ENCODE results near the gene PODN.

- TF ChIP-seq CTCF (IDR thresholded peaks at IDR 0.05): no peak
- TF ChIP-seq TCF7L2 (IDR thresholded peaks at IDR 0.05; ENCODE audit: low read depth, low read length): no peak
- no peak for TF ChIP-seq POLR2AphosphoS5 (IDR thresholded peaks at IDR 0.05; ENCODE audit: low read depth, low read length)
- no peak for TF ChIP-seq REST (IDR thresholded peaks at IDR 0.05; ENCODE audit: insufficient read depth in 1 of 2, low read depth in 2 of 2, low read length in 1 of 2)
Measured at GRCh38 chr1:53073868-53074311, 11.9 kb downstream of the PODN start.

All from Panc1 (cell line).